ENCODE results near the gene MAEA. TPM values are rescaled to one million over a fixed set of nuclear protein-coding genes. Genes with fewer than 3 reads are reported as not detected.

The MAEA gene
- total RNA-seq, 1 donor from 2014 or later: 24.5 TPM

DNA sequence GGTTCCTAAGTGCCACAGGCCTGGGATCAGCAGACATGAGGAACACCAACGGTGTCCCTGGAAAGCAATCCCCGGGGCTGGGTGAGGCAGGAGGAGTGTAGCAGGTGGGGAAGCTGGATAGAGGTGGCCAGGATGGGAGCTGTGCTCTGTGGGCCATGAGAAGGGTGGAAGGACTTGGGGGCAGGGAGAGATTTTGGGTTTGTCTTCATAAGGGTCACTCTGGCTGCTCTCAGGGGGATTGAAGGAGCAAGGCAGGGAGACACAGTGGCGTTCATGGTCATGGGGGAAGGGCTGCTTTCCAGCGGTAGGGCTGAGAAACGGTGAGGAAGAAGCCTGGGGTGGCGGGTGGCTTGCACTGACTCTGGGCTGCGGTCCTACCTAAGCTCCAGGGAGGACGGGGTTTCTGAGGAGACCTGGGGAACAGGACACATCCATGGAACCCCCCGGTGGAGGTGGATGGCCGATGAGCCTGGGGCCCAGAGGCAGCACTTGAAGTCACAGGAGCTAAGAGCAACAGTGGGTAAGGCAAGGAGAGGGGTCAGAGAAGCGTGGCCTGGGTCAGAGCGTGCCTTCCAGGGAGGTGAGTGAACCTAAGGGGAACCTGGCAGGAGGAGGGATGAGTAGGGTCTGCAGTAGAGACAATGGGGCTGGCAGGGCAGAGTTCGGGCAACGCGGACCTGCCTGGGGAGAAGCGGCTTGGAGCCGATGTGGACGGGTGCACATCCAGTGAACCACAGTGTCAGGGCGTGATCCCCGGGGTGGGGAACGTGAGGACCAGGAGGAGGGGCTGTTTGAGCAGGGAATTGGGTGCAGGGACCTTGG, 28.4 kb upstream of the MAEA start:
- H3K27me3 ChIP-seq (ENCODE audit: control insufficient read depth in 3 of 3, insufficient read depth in 3 of 3, low read length in 3 of 3): no peaks in the 10 kb centered on the region
- H3K4me3 ChIP-seq (ENCODE audit: low read length in 3 of 3): no peak overlapping the region
- H3K27ac ChIP-seq (ENCODE audit: low read depth, low read length): no peak overlapping the region
- peaks cover 0 to 2% (median 0%) of the 10 kb centered on the region in 3 donors for H3K36me3 ChIP-seq (ENCODE audit: control insufficient read depth in 3 of 3, insufficient read depth in 3 of 3, low read length in 3 of 3)
- H3K9ac ChIP-seq (ENCODE audit: low read depth in 1 of 3, low read length in 3 of 3): no peak overlapping the region
- H3K9me3 ChIP-seq (ENCODE audit: control insufficient read depth in 3 of 3, low read length in 3 of 3): no peaks in the 10 kb centered on the region
- no peaks in the 10 kb centered on the region for H3K4me1 ChIP-seq (ENCODE audit: control insufficient read depth in 3 of 3, insufficient read depth in 3 of 3, low read length in 3 of 3)

DNA sequence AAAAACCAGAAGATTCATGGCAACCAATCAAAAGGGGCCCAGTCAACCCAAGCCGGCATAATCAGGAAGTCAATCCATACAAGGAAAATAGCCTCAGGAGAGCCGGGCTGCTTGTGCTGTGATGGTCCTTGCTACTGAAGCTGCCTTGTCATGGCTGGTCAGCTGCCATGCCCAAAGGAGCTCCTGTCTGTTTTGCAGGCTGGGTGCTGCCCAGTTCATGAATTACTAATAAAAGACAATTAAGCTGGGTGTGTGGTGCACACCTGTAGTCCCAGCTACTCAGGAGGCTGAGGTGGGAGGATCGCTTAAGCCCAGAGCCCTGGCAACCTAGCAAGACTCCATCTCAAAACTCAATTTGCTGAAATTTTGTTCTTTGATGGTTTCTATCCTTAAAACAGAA, 24.7 kb upstream of the MAEA start:
- peaks cover 0 to 3% (median 0%) of the 10 kb centered on the region in 3 donors for H3K9me3 ChIP-seq (ENCODE audit: control insufficient read depth in 3 of 3, low read length in 3 of 3)
- H3K36me3 ChIP-seq (ENCODE audit: control insufficient read depth in 3 of 3, insufficient read depth in 3 of 3, low read length in 3 of 3): peaks cover 0 to 2% (median 0%) of the 10 kb centered on the region in 3 donors
- H3K27me3 ChIP-seq (ENCODE audit: control insufficient read depth in 3 of 3, insufficient read depth in 3 of 3, low read length in 3 of 3): no peaks in the 10 kb centered on the region
- no peaks in the 10 kb centered on the region for H3K4me1 ChIP-seq (ENCODE audit: control insufficient read depth in 3 of 3, insufficient read depth in 3 of 3, low read length in 3 of 3)
- no peak overlapping the region for H3K4me3 ChIP-seq (ENCODE audit: low read length in 3 of 3)
- H3K27ac ChIP-seq (ENCODE audit: low read depth, low read length): no peak overlapping the region
- H3K9ac ChIP-seq (ENCODE audit: low read depth in 1 of 3, low read length in 3 of 3): no peak overlapping the region

DNA sequence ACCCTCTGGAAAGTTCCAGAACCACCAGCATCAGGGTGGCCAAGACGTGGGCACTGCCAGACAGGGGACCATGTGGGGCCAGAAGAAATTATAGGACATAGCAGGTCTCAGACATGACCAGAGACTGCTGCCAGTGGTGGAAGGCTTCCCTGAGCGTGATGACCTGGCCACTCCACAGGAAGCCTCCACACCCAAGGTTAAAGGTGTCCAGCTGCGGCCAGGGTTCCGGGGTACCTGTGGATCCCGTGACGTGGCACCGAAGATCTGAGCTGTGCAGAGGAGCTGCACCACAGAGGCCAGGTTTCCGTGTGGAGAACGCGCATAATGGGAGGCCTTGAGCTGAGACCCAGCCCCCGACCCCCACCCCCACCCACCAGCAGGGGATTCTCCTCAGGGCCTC, 24.3 kb upstream of the MAEA start:
- peaks cover 0 to 2% (median 0%) of the 10 kb centered on the region in 3 donors for H3K36me3 ChIP-seq (ENCODE audit: control insufficient read depth in 3 of 3, insufficient read depth in 3 of 3, low read length in 3 of 3)

DNA sequence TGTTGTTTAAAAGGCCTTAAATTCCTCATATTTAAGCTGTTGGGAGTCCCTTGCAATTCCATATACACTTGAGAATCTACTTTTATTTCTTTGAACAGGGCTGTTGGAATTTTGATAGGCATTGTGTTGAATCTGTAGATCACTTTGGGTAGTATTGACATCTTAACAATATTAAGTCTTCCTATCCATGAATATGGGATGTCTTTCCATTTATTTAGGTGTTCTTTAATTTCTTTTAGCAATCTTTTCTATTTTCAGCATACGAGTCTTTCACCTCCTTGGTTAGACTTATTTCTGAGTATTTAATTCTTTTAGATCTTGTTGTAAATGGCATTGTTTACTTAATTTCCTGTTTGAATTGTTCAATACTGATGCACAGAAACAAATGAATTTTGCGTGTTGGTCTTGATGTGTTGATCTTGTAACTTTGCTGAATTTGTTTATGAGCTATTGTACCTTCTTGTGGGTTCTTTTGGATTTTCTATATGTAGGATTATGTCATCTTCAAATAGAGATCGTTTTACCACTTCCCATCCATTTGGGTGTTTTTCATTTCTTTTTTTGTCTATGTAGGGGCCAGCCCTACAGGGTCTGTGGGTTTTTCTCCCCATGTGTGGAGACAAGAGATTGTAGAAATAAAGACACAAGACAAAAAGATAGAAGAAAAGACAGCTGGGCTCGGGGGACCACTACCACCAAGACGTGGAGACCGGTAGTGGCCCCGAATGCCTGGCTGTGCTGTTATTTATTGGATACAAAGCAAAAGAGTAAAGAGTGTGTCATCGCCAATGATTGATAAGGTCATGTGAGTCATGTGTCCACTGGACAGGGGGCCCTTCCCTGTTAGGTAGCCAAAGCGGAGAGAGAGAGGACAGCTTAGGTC, 22.6 kb upstream of the MAEA start:
- Histone ChIP-seq H3K4me3 (ENCODE audit: low read length in 3 of 3) (no peak overlapping the region), H3K9me3 (ENCODE audit: control insufficient read depth in 3 of 3, low read length in 3 of 3) (peaks cover 0 to 3% (median 0%) of the 10 kb centered on the region in 3 donors), H3K27ac (ENCODE audit: low read depth, low read length) (no peak overlapping the region), H3K4me1 (ENCODE audit: control insufficient read depth in 3 of 3, insufficient read depth in 3 of 3, low read length in 3 of 3) (no peaks in the 10 kb centered on the region), H3K9ac (ENCODE audit: low read depth in 1 of 3, low read length in 3 of 3) (no peak overlapping the region), H3K36me3 (ENCODE audit: control insufficient read depth in 3 of 3, insufficient read depth in 3 of 3, low read length in 3 of 3) (no peaks in the 10 kb centered on the region), H3K27me3 (ENCODE audit: control insufficient read depth in 3 of 3, insufficient read depth in 3 of 3, low read length in 3 of 3) (no peaks in the 10 kb centered on the region)

More for the DNA sequence above, 24.3 kb upstream of the MAEA start:
- Histone ChIP-seq H3K4me3 (ENCODE audit: low read length in 3 of 3) (no peak overlapping the region), H3K27ac (ENCODE audit: low read depth, low read length) (no peak overlapping the region), H3K4me1 (ENCODE audit: control insufficient read depth in 3 of 3, insufficient read depth in 3 of 3, low read length in 3 of 3) (no peaks in the 10 kb centered on the region), H3K9me3 (ENCODE audit: control insufficient read depth in 3 of 3, low read length in 3 of 3) (peaks cover 0 to 3% (median 0%) of the 10 kb centered on the region in 3 donors), H3K27me3 (ENCODE audit: control insufficient read depth in 3 of 3, insufficient read depth in 3 of 3, low read length in 3 of 3) (no peaks in the 10 kb centered on the region), H3K9ac (ENCODE audit: low read depth in 1 of 3, low read length in 3 of 3) (no peak overlapping the region)

DNA sequence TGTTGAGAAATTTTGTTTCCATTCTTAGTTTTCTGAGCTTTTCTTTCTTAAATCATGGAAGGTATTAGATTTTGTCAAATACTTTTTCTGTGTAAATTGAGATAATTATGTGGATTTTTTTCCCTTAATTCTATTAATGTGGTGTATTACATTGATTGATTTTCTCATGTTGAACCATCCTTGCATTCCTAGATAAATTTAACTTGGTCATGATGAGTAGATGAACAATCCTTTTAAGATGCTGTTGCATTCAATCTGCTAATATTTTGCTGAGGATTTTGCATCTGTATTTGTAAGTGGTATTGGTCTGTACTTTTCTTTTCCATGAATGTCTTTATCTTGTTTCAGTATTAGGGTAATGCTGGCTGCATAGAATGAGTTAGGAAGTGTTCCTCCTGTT, 20.5 kb upstream of the MAEA start:
- no peak overlapping the region for H3K9ac ChIP-seq (ENCODE audit: low read depth in 1 of 3, low read length in 3 of 3)

DNA sequence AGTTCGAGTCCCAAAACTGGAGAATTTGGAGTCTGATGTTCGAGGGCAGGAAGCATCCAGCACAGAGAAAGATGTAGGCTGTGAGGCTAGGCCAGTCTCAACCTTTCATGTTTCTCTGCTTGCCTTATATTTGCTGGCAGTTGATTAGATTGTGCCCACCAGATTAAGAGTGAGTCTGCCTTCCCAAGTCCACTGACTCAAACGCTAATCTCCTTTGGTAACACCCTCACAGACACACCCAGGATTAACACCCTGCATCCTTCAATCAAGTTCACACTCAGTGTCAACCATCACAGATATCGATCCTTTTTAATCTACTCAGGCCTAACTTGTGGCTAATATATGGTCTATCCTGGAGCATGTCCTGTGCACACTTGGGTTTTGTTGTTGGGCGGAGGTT, 18.0 kb upstream of the MAEA start:
- no peak overlapping the region for H3K9ac ChIP-seq (ENCODE audit: low read depth in 1 of 3, low read length in 3 of 3)
- H3K36me3 ChIP-seq (ENCODE audit: control insufficient read depth in 3 of 3, insufficient read depth in 3 of 3, low read length in 3 of 3): no peaks in the 10 kb centered on the region
- H3K9me3 ChIP-seq (ENCODE audit: control insufficient read depth in 3 of 3, low read length in 3 of 3): peaks cover 0 to 3% (median 0%) of the 10 kb centered on the region in 3 donors
- peaks cover 0 to 3% (median 0%) of the 10 kb centered on the region in 3 donors for H3K4me1 ChIP-seq (ENCODE audit: control insufficient read depth in 3 of 3, insufficient read depth in 3 of 3, low read length in 3 of 3)
- H3K27me3 ChIP-seq (ENCODE audit: control insufficient read depth in 3 of 3, insufficient read depth in 3 of 3, low read length in 3 of 3): no peaks in the 10 kb centered on the region
- no peak overlapping the region for H3K4me3 ChIP-seq (ENCODE audit: low read length in 3 of 3)
- no peak overlapping the region for H3K27ac ChIP-seq (ENCODE audit: low read depth, low read length)

More for the DNA sequence above, 20.5 kb upstream of the MAEA start:
- Histone ChIP-seq H3K27ac (ENCODE audit: low read depth, low read length) (no peak overlapping the region), H3K9me3 (ENCODE audit: control insufficient read depth in 3 of 3, low read length in 3 of 3) (peaks cover 0 to 3% (median 0%) of the 10 kb centered on the region in 3 donors), H3K4me3 (ENCODE audit: low read length in 3 of 3) (no peak overlapping the region), H3K27me3 (ENCODE audit: control insufficient read depth in 3 of 3, insufficient read depth in 3 of 3, low read length in 3 of 3) (no peaks in the 10 kb centered on the region), H3K4me1 (ENCODE audit: control insufficient read depth in 3 of 3, insufficient read depth in 3 of 3, low read length in 3 of 3) (no peaks in the 10 kb centered on the region), H3K36me3 (ENCODE audit: control insufficient read depth in 3 of 3, insufficient read depth in 3 of 3, low read length in 3 of 3) (no peaks in the 10 kb centered on the region)

DNA sequence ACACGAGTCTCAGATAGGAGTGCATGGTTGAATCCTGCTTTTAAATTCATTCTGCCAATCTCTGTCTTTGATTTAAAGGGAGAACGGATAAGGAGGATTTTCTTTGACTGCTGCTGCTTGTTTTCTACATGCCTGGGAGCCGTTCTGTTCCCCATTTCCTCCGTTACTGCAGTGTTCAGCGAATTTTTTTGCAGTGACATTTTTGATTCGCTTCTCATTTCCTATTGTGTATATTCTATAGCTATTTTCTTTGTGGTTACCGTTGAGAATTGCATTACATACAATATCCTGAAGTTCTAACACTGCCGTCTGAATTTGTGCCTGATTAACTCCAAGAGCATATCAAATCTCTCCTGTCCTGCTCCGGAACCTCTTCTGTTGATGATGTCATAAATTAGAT, 14.8 kb upstream of the MAEA start:
- Histone ChIP-seq H3K36me3 (ENCODE audit: control insufficient read depth in 3 of 3, insufficient read depth in 3 of 3, low read length in 3 of 3) (peaks cover 0 to 2% (median 0%) of the 10 kb centered on the region in 3 donors), H3K27ac (ENCODE audit: low read depth, low read length) (no peak overlapping the region), H3K9me3 (ENCODE audit: control insufficient read depth in 3 of 3, low read length in 3 of 3) (no peaks in the 10 kb centered on the region), H3K4me3 (ENCODE audit: low read length in 3 of 3) (no peak overlapping the region), H3K27me3 (ENCODE audit: control insufficient read depth in 3 of 3, insufficient read depth in 3 of 3, low read length in 3 of 3) (no peaks in the 10 kb centered on the region), H3K4me1 (ENCODE audit: control insufficient read depth in 3 of 3, insufficient read depth in 3 of 3, low read length in 3 of 3) (peaks cover 0 to 6% (median 0%) of the 10 kb centered on the region in 3 donors), H3K9ac (ENCODE audit: low read depth in 1 of 3, low read length in 3 of 3) (no peak overlapping the region)

DNA sequence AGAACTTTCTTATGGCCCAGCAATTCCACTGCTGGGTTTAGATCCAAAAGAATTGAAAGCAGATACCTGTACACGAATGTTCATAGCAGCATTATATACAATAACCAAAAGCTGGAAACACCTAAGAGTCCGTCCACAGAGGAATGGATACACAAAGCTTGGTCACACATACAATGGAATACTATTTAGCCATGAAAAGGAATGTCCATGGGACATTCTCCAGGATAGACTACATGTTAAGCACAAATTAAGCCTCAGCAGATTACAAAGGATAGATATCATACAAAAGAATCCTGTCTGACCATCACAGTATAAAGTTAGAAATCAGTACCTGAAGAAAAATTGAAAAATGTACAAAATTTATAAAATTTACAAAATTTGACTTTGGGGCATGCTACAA, 12.7 kb upstream of the MAEA start:
- Histone ChIP-seq H3K9ac (ENCODE audit: low read depth in 1 of 3, low read length in 3 of 3) (no peak overlapping the region), H3K9me3 (ENCODE audit: control insufficient read depth in 3 of 3, low read length in 3 of 3) (no peaks in the 10 kb centered on the region), H3K27ac (ENCODE audit: low read depth, low read length) (no peak overlapping the region)

DNA sequence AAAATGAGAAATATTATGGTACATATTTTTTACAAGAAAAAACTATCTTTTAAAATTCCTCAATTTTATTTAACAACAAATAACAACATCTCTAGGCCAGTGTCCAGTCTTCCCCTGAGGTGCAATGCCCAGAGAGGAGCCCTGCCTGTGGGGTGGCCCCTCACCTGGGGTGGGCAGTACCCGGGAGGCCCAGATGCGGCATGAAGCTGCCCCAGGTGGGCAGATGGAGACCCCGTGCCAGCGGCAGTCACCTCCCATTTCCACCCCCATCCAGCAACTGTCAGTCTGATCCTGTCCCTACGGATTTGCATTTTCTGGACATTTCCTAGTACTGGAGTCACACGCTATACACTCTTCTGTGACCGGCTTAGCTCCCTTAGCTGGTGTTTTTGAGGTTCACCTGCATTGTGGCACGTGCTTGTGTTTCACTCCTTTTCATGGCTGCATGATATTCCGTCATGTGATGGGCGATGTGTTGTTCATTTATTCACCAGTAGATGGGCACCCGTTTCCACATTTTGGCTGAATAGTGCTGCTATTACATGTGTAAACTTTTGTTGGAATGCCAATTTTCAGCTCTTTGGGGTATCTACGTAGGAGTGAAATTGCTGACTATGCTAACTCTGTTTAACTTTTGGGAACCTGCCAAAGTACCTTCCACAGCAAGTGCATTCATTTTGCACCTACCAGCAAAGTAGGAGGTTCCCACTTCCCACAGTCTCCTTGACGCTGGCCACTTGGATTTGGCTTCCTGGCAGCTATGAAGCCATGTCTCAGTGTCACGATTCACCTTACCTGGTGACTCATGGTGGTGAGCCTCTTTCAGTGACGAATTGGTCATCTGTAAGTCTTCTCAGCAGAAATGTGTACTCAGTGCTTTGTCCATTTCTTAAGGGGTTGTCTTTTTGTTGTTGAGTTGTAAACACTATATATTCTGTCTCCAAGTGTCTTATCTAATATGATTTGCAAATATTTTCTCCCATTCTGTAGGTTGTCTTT, 11.7 kb upstream of the MAEA start:
- Histone ChIP-seq H3K27ac (ENCODE audit: low read depth, low read length) (no peak overlapping the region), H3K9ac (ENCODE audit: low read depth in 1 of 3, low read length in 3 of 3) (no peak overlapping the region), H3K27me3 (ENCODE audit: control insufficient read depth in 3 of 3, insufficient read depth in 3 of 3, low read length in 3 of 3) (no peaks in the 10 kb centered on the region), H3K36me3 (ENCODE audit: control insufficient read depth in 3 of 3, insufficient read depth in 3 of 3, low read length in 3 of 3) (peaks cover 0 to 2% (median 0%) of the 10 kb centered on the region in 3 donors), H3K4me1 (ENCODE audit: control insufficient read depth in 3 of 3, insufficient read depth in 3 of 3, low read length in 3 of 3) (peaks cover 0 to 6% (median 0%) of the 10 kb centered on the region in 3 donors), H3K9me3 (ENCODE audit: control insufficient read depth in 3 of 3, low read length in 3 of 3) (no peaks in the 10 kb centered on the region), H3K4me3 (ENCODE audit: low read length in 3 of 3) (no peak overlapping the region)

More for the DNA sequence above, 12.7 kb upstream of the MAEA start:
- Histone ChIP-seq H3K27me3 (ENCODE audit: control insufficient read depth in 3 of 3, insufficient read depth in 3 of 3, low read length in 3 of 3) (no peaks in the 10 kb centered on the region), H3K4me3 (ENCODE audit: low read length in 3 of 3) (no peak overlapping the region), H3K36me3 (ENCODE audit: control insufficient read depth in 3 of 3, insufficient read depth in 3 of 3, low read length in 3 of 3) (peaks cover 0 to 2% (median 0%) of the 10 kb centered on the region in 3 donors), H3K4me1 (ENCODE audit: control insufficient read depth in 3 of 3, insufficient read depth in 3 of 3, low read length in 3 of 3) (peaks cover 0 to 6% (median 0%) of the 10 kb centered on the region in 3 donors)

Data from skeletal muscle tissue (tissue), 4 donors.